Measurements from ENCODE around the gene SELENOF. TPM values are rescaled to one million over a fixed set of nuclear protein-coding genes. Genes with fewer than 3 reads are reported as not detected.

The SELENOF gene
- total RNA-seq, 4 donors from 2014 or later, result 71.0 to 123 (median 102) TPM

- WGBS, 2 donors (ENCODE audit: low coverage in 1 of 2), result 100% methylated on average over 1 to 2 of the region's 3 CpGs
- H3K9me3 ChIP-seq, result no peaks in the 10 kb centered on the region
- no peak overlapping the region for H3K27ac ChIP-seq
- TF ChIP-seq EP300 (IDR thresholded peaks at IDR 0.05) (no peak), POLR2A (IDR thresholded peaks at IDR 0.05) (no peak), POLR2AphosphoS5 (IDR thresholded peaks at IDR 0.05) (no peak)
- TF ChIP-seq, protein P1, sequence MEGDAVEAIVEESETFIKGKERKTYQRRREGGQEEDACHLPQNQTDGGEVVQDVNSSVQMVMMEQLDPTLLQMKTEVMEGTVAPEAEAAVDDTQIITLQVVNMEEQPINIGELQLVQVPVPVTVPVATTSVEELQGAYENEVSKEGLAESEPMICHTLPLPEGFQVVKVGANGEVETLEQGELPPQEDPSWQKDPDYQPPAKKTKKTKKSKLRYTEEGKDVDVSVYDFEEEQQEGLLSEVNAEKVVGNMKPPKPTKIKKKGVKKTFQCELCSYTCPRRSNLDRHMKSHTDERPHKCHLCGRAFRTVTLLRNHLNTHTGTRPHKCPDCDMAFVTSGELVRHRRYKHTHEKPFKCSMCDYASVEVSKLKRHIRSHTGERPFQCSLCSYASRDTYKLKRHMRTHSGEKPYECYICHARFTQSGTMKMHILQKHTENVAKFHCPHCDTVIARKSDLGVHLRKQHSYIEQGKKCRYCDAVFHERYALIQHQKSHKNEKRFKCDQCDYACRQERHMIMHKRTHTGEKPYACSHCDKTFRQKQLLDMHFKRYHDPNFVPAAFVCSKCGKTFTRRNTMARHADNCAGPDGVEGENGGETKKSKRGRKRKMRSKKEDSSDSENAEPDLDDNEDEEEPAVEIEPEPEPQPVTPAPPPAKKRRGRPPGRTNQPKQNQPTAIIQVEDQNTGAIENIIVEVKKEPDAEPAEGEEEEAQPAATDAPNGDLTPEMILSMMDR (IDR thresholded peaks at IDR 0.05), result no peak
- H3K4me3 ChIP-seq, result no peak overlapping the region
- ATAC-seq, result no peak
- no peaks in the 10 kb centered on the region for H3K27me3 ChIP-seq
- H3K4me1 ChIP-seq, result no peaks in the 10 kb centered on the region
- H3K36me3 ChIP-seq, result no peaks in the 10 kb centered on the region
Measured at GRCh38 chr1:86849756-86850155, 64.2 kb downstream of the SELENOF start.

DNA sequence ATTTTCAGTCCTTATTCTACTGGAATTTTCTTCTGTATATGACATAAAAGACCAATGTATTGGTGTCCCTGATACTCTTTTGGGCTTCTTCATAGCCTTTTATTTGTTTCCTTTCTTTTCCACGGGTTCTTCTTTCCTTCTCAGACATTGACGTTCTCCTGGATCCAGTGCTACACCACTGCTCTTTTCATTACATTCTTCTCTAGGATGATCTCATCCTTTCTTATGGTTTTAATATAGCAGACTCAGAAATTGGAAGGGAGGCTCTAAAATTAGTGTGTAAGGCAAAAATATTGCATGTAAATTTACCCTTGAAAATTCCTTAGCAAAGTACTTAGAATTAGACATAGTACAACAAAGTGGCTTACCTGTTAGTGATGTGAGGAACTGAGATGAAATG is 65.3 kb downstream of the SELENOF start:
- no peaks in the 10 kb centered on the region for H3K4me1 ChIP-seq
- no peak for ATAC-seq
- no peaks in the 10 kb centered on the region for H3K27me3 ChIP-seq
- H3K36me3 ChIP-seq, result no peaks in the 10 kb centered on the region
- WGBS, 2 donors (ENCODE audit: low coverage in 1 of 2), result 68% methylated on average over 2 of the region's 2 CpGs; no CpG with 5 or more reads in 1 of the 2 donors
- no peaks in the 10 kb centered on the region for H3K9me3 ChIP-seq
- H3K27ac ChIP-seq, result no peak overlapping the region
- H3K4me3 ChIP-seq, result no peak overlapping the region
- TF ChIP-seq POLR2A (IDR thresholded peaks at IDR 0.05), result no peak
- TF ChIP-seq, protein P1 (IDR thresholded peaks at IDR 0.05), result no peak

DNA sequence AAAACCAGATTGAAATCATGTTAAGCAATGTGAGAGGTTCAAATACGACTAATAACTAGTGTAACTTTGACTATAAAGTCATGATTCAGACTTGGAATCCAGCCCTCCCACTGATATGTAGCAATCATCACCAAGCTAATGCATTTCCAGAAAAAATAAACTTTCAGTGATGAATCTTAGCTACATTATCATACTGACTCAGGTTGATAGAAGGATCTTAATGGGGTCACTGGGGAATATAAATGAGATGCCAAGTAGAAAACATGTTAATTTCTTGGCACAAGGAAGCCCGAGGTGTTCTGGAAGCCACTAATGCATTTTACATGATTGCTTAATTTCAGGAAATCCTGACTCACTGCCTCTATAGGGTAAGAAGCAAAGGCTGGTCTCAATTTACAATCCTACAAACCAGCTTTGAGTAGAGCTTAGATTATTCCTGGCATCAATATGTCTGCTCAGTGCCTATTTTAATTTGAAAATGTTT is 67.7 kb downstream of the SELENOF start:
- no peak overlapping the region for H3K27ac ChIP-seq
- ATAC-seq, result peak; percentile 46
- H3K36me3 ChIP-seq, result no peaks in the 10 kb centered on the region
- WGBS, 2 donors (ENCODE audit: low coverage in 1 of 2), result 4 to 21% methylated on average over 2 of the region's 2 CpGs
- H3K9me3 ChIP-seq, result no peaks in the 10 kb centered on the region
- no peaks in the 10 kb centered on the region for H3K27me3 ChIP-seq
- no peak overlapping the region for H3K4me3 ChIP-seq
- no peaks in the 10 kb centered on the region for H3K4me1 ChIP-seq
- TF ChIP-seq, protein P1 (IDR thresholded peaks at IDR 0.05), result no peak
- TF ChIP-seq POLR2A (IDR thresholded peaks at IDR 0.05), result no peak
- TF ChIP-seq EP300 (IDR thresholded peaks at IDR 0.05), result no peak
- TF ChIP-seq POLR2AphosphoS5 (IDR thresholded peaks at IDR 0.05), result no peak

DNA sequence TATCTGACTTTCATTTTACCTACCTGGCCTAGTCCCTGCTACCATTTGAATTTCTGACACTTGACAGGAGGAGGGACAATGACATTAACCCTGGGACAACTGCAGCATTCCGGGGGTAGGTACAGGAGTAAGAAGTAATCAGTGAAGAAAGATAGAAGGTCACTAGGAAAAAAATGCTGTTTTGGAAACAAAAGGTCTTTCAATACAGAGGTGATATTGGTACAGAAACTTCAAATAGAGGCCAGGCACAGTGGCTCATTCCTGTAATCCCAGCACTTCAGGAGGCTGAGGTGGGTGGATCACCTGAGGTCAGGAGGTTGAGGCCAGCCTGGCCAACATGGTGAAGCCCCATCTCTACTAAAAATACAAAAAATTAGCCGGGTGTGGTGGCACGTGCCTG is 68.4 kb downstream of the SELENOF start:
- H3K27me3 ChIP-seq, result no peaks in the 10 kb centered on the region
- H3K9me3 ChIP-seq, result no peaks in the 10 kb centered on the region
- H3K27ac ChIP-seq, result no peak overlapping the region
- WGBS, 2 donors (ENCODE audit: low coverage in 1 of 2), result 100% methylated on average over 3 of the region's 3 CpGs; no CpG with 5 or more reads in 1 of the 2 donors
- H3K4me3 ChIP-seq, result no peak overlapping the region
- TF ChIP-seq POLR2AphosphoS5 (IDR thresholded peaks at IDR 0.05) (no peak), POLR2A (IDR thresholded peaks at IDR 0.05) (no peak), EP300 (IDR thresholded peaks at IDR 0.05) (no peak)
- TF ChIP-seq, protein P1 (IDR thresholded peaks at IDR 0.05), result no peak
- no peaks in the 10 kb centered on the region for H3K4me1 ChIP-seq
- H3K36me3 ChIP-seq, result no peaks in the 10 kb centered on the region
- no peak for ATAC-seq

- no peak for ATAC-seq
- no peak overlapping the region for H3K4me3 ChIP-seq
- H3K36me3 ChIP-seq, result no peaks in the 10 kb centered on the region
- no peaks in the 10 kb centered on the region for H3K4me1 ChIP-seq
- H3K9me3 ChIP-seq, result no peaks in the 10 kb centered on the region
- TF ChIP-seq POLR2AphosphoS5 (IDR thresholded peaks at IDR 0.05) (peak; percentile 15), POLR2A (IDR thresholded peaks at IDR 0.05) (no peak)
- H3K27ac ChIP-seq, result no peak overlapping the region
- H3K27me3 ChIP-seq, result no peaks in the 10 kb centered on the region
- WGBS, 2 donors (ENCODE audit: low coverage in 1 of 2), result 60% methylated on average over 1 of the region's 1 CpG; no CpG with 5 or more reads in 1 of the 2 donors
Measured at GRCh38 chr1:86841116-86841515, 72.8 kb downstream of the SELENOF start.
